Neural cell (in vitro differentiated cells): ENCODE data around the gene AVL9. TPM values are rescaled to one million over a fixed set of nuclear protein-coding genes. Genes with fewer than 3 reads are reported as not detected.

ENCODE experiments used
- H2AFZ ChIP-seq: fragments of 200-600, 300-800 bp; sonication (generic), shearing (Covaris generic); 2 replicates; pipeline ENCODE4 v1.6.0; 2014; ENCODE audit warnings: low read depth, mild to moderate bottlenecking, antibody characterized with exemption, low read length, moderate library complexity
- H3F3A ChIP-seq: fragments of 200-600 bp; shearing (Covaris generic); 2 replicates; pipeline ENCODE4 v1.6.1; 2016; ENCODE audit warnings: mild to moderate bottlenecking, moderate library complexity, mixed read lengths, antibody characterized with exemption, low read length; ENCODE audit not compliant: insufficient read depth, poor library complexity, severe bottlenecking
- H3K27ac ChIP-seq: fragments of 200-600, 300-800 bp; sonication (generic), shearing (Covaris generic); 2 replicates; pipeline ENCODE4 v1.5.1; 2014; ENCODE audit warnings: mild to moderate bottlenecking, low read length, moderate library complexity
- H3K27me3 ChIP-seq: fragments of 300-800, 200-600 bp; sonication (generic), shearing (Covaris generic); 2 replicates; pipeline ENCODE4 v1.6.0; 2014; ENCODE audit warnings: mild to moderate bottlenecking, low read depth, low read length, moderate library complexity; ENCODE audit not compliant: insufficient read depth
- H3K36me3 ChIP-seq: fragments of 300-800, 200-600 bp; sonication (generic), shearing (Covaris generic); 2 replicates; pipeline ENCODE4 v1.5.1; 2014; ENCODE audit warnings: mild to moderate bottlenecking, antibody characterized with exemption, low read length, moderate library complexity; ENCODE audit not compliant: insufficient read depth
- H3K4me2 ChIP-seq: fragments of 300-800, 200-600 bp; sonication (generic), shearing (Covaris generic); 2 replicates; pipeline ENCODE4 v1.6.0; 2014; ENCODE audit warnings: mild to moderate bottlenecking, low read length
- H3K4me3 ChIP-seq: fragments of 300-800, 200-600 bp; sonication (generic), shearing (Covaris generic); 2 replicates; pipeline ENCODE4 v1.5.1; 2014; ENCODE audit warnings: mild to moderate bottlenecking, low read length, moderate library complexity
- H3K79me2 ChIP-seq: fragments of 200-600 bp; shearing (Covaris generic); replicated peaks from 2 replicates; pipeline ENCODE4 v1.6.0; 2014; ENCODE audit warnings: mild to moderate bottlenecking, low read length, moderate library complexity; ENCODE audit not compliant: insufficient read depth
- H3K9ac ChIP-seq: fragments of 300-800, 200-600 bp; sonication (generic), shearing (Covaris generic); 2 replicates; pipeline ENCODE4 v1.6.1; 2016; ENCODE audit warnings: mild to moderate bottlenecking, low read length, mixed read lengths
- H3K9me2 ChIP-seq: fragments of 200-600 bp; shearing (Covaris generic); 2 replicates; pipeline ENCODE4 v1.6.1; 2016; ENCODE audit warnings: mild to moderate bottlenecking, low read length, mixed read lengths; ENCODE audit not compliant: insufficient read depth
- H3K9me3 ChIP-seq: fragments of 200-600, 300-800 bp; sonication (generic), shearing (Covaris generic); 2 replicates; pipeline ENCODE4 v1.6.1; 2016; ENCODE audit warnings: mild to moderate bottlenecking, mixed run types, low read length, moderate library complexity, mixed read lengths
- H4K20me1 ChIP-seq: fragments of 200-600 bp; shearing (Covaris generic); 2 replicates; pipeline ENCODE4 v1.6.1; 2016; ENCODE audit warnings: mild to moderate bottlenecking, mixed run types; ENCODE audit not compliant: insufficient read depth
- EP300 ChIP-seq: fragments of 450-650 bp; conservative IDR thresholded peaks from 2 replicates; pipeline ENCODE4 v1.6.1; 2014; ENCODE audit warnings: antibody characterized with exemption, mild to moderate bottlenecking, moderate library complexity; ENCODE audit not compliant: poor library complexity, severe bottlenecking
- EZH2 ChIP-seq: fragments of 200-600, 300-800 bp; shearing (Covaris generic), sonication (generic); IDR thresholded peaks from 2 replicates; pipeline ENCODE4 v1.6.1; 2014; ENCODE audit warnings: antibody characterized with exemption, low read length, borderline replicate concordance, mild to moderate bottlenecking; ENCODE audit not compliant: insufficient read depth, poor library complexity, severe bottlenecking
- MXI1 ChIP-seq: fragments of 450-650 bp; conservative IDR thresholded peaks from 2 replicates; pipeline ENCODE4 v1.6.1; 2014; ENCODE audit warnings: antibody characterized with exemption, mild to moderate bottlenecking; ENCODE audit not compliant: poor library complexity, severe bottlenecking
- POLR2AphosphoS5 ChIP-seq: IDR thresholded peaks from 2 replicates; pipeline ENCODE4 v1.6.1; 2012
- RAD21 ChIP-seq: fragments of 450-650 bp; conservative IDR thresholded peaks from 2 replicates; pipeline ENCODE4 v1.6.1; 2014; ENCODE audit warnings: antibody characterized with exemption, mild to moderate bottlenecking, moderate library complexity
- SMC3 ChIP-seq: fragments of 450-650 bp; conservative IDR thresholded peaks from 2 replicates; pipeline ENCODE4 v1.6.1; 2014; ENCODE audit warnings: antibody characterized with exemption, mild to moderate bottlenecking, moderate library complexity; ENCODE audit not compliant: poor library complexity
- TAF1 ChIP-seq: IDR thresholded peaks from 2 replicates; pipeline ENCODE4 v1.6.1; 2012; ENCODE audit warnings: low read depth
- polyA plus RNA-seq: library from polyadenylated mRNA; depleted of rRNA; stranded (reverse); fragments of >200 nt; gene quantifications from 2 replicates; pipeline ENCODE4 v1.2.3, GENCODE V29; 2014
- TF ChIP-seq, protein P1 (sequence below): fragments of 450-650 bp; IDR thresholded peaks from 2 replicates; pipeline ENCODE4 v1.5.1; 2014; ENCODE audit warnings: antibody characterized with exemption, mild to moderate bottlenecking, moderate library complexity; ENCODE audit not compliant: poor library complexity, severe bottlenecking
- TF ChIP-seq, protein P2 (sequence below): IDR thresholded peaks from 2 replicates; pipeline ENCODE4 v1.6.1; 2012; ENCODE audit warnings: borderline replicate concordance

The AVL9 gene
- polyA plus RNA-seq, 1 donor from 2014 or later: 47.2 TPM

DNA sequence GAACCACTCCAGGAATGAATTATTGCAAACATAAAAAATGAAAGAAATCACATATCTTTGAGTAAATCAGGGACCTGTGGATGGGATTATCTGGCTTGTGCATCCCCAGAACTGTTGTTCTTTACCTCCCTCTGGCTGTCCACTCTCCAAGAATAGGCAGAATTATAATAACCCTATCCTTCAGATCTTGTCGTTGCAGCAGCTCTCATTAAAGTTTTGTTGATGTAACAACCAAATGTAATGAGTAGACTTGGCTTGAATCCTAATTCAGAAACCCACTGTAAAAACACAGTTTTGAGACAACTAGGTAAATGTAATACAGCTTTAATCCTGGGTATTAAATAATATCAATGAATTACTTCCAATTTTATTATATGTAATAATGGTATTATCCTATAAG, 21.3 kb upstream of the AVL9 start:
- Histone ChIP-seq H2AFZ (no peak overlapping the region), H3K9me2 (no peaks in the 10 kb centered on the region), H3K4me2 (no peak overlapping the region), H3K4me3 (no peak overlapping the region), H3K79me2 (no peaks in the 10 kb centered on the region), H3K27ac (no peak overlapping the region), H3K27me3 (no peaks in the 10 kb centered on the region), H3K9ac (no peak overlapping the region), H4K20me1 (no peaks in the 10 kb centered on the region), H3F3A (no peaks in the 10 kb centered on the region), H3K36me3 (no peaks in the 10 kb centered on the region), H3K9me3 (no peaks in the 10 kb centered on the region)
- TF ChIP-seq, protein P1, sequence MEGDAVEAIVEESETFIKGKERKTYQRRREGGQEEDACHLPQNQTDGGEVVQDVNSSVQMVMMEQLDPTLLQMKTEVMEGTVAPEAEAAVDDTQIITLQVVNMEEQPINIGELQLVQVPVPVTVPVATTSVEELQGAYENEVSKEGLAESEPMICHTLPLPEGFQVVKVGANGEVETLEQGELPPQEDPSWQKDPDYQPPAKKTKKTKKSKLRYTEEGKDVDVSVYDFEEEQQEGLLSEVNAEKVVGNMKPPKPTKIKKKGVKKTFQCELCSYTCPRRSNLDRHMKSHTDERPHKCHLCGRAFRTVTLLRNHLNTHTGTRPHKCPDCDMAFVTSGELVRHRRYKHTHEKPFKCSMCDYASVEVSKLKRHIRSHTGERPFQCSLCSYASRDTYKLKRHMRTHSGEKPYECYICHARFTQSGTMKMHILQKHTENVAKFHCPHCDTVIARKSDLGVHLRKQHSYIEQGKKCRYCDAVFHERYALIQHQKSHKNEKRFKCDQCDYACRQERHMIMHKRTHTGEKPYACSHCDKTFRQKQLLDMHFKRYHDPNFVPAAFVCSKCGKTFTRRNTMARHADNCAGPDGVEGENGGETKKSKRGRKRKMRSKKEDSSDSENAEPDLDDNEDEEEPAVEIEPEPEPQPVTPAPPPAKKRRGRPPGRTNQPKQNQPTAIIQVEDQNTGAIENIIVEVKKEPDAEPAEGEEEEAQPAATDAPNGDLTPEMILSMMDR: no peak
- no peak for TF ChIP-seq RAD21

DNA sequence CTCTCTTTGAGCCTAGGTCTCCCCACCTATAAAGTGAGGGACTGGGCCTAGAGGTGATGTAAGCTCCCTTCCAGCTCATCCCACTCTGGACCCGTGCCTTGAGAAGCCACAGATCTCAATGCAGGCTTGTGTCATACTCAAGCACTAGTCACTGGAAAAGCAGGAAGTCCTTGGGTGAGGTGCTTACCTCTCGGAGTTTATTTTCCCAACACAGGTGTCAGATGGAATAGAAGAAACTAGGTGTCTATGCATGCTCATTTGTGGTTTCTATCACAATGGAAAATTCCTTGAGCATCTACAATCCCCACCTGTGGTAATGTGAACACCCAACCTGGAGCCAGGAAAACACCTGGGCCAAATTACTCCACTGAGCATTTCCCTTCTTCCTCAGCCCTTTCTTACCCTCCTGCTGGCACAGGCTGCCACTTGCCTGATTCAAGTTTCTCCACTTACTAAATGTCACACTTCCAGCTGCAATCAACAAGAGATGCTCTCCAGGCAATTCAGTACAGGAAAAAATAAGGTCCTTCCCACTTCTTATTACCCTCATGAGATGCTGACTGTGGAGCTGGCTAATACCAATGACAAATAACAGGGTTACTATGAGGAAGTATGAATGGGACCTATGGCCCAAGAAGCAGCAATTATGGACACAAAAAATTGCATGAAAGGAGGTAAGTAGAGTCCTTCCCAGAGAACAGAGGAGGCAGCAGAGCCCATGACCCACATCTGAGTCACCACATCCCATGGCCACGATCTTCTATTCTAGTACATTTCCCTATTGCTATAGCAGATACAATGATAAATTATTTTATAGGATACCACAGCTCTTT, 18.3 kb upstream of the AVL9 start:
- no peak overlapping the region for H2AFZ ChIP-seq
- H3K36me3 ChIP-seq: no peaks in the 10 kb centered on the region
- no peak overlapping the region for H3K9ac ChIP-seq
- no peak for TF ChIP-seq EZH2
- TF ChIP-seq, protein P2, sequence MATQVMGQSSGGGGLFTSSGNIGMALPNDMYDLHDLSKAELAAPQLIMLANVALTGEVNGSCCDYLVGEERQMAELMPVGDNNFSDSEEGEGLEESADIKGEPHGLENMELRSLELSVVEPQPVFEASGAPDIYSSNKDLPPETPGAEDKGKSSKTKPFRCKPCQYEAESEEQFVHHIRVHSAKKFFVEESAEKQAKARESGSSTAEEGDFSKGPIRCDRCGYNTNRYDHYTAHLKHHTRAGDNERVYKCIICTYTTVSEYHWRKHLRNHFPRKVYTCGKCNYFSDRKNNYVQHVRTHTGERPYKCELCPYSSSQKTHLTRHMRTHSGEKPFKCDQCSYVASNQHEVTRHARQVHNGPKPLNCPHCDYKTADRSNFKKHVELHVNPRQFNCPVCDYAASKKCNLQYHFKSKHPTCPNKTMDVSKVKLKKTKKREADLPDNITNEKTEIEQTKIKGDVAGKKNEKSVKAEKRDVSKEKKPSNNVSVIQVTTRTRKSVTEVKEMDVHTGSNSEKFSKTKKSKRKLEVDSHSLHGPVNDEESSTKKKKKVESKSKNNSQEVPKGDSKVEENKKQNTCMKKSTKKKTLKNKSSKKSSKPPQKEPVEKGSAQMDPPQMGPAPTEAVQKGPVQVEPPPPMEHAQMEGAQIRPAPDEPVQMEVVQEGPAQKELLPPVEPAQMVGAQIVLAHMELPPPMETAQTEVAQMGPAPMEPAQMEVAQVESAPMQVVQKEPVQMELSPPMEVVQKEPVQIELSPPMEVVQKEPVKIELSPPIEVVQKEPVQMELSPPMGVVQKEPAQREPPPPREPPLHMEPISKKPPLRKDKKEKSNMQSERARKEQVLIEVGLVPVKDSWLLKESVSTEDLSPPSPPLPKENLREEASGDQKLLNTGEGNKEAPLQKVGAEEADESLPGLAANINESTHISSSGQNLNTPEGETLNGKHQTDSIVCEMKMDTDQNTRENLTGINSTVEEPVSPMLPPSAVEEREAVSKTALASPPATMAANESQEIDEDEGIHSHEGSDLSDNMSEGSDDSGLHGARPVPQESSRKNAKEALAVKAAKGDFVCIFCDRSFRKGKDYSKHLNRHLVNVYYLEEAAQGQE: no peak
- no peak for TF ChIP-seq POLR2AphosphoS5
- no peak for TF ChIP-seq RAD21
- TF ChIP-seq TAF1: no peak
- no peak for TF ChIP-seq MXI1
- no peaks in the 10 kb centered on the region for H3K27me3 ChIP-seq
- no peak overlapping the region for H3K4me3 ChIP-seq
- H3K9me3 ChIP-seq: no peaks in the 10 kb centered on the region
- H3F3A ChIP-seq: no peaks in the 10 kb centered on the region
- no peaks in the 10 kb centered on the region for H4K20me1 ChIP-seq
- no peak overlapping the region for H3K4me2 ChIP-seq
- H3K9me2 ChIP-seq: no peaks in the 10 kb centered on the region
- no peak overlapping the region for H3K27ac ChIP-seq
- H3K79me2 ChIP-seq: no peaks in the 10 kb centered on the region

DNA sequence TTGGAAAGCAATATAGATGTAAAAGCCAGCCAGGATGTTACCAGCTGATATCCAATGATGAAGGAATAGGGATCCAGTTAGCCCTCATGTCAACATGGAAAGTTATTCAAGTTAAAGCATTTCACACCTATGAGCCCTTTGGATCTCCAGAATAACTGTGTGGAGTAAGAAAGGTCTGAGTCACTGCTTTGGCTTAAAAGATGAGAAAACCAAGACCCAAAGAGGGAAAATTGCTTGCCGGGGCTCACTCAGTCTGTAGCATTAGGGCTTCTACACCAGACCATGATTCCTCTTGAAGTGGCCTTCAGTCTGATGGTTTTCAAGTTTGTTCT, 17.7 kb upstream of the AVL9 start:
- Histone ChIP-seq H4K20me1 (no peaks in the 10 kb centered on the region), H3K9me2 (no peaks in the 10 kb centered on the region), H3K27ac (no peak overlapping the region), H3K27me3 (no peaks in the 10 kb centered on the region), H3K4me3 (no peak overlapping the region), H3F3A (no peaks in the 10 kb centered on the region), H3K9ac (no peak overlapping the region), H3K4me2 (no peak overlapping the region), H3K36me3 (no peaks in the 10 kb centered on the region), H3K9me3 (no peaks in the 10 kb centered on the region), H3K79me2 (no peaks in the 10 kb centered on the region), H2AFZ (no peak overlapping the region)
- no peak for TF ChIP-seq EP300
- TF ChIP-seq SMC3: no peak
- no peak for TF ChIP-seq RAD21
- TF ChIP-seq POLR2AphosphoS5: no peak
- TF ChIP-seq, protein P2: no peak
- no peak for TF ChIP-seq EZH2
- no peak for TF ChIP-seq MXI1
- no peak for TF ChIP-seq TAF1
- TF ChIP-seq, protein P1: no peak
